AG09309 (cell line): ENCODE results near the gene PCAT7.

ENCODE experiments used
- DNase-seq: peaks from one replicate; pipeline ENCODE4 v3.0.0-alpha.2; 2010; ENCODE audit warnings: low read depth
- H3K4me3 ChIP-seq: 2 replicates; pipeline ENCODE4 v1.5.1; 2011; ENCODE audit warnings: mild to moderate bottlenecking, low read depth, low read length, moderate library complexity; ENCODE audit not compliant: control insufficient read depth
- CTCF ChIP-seq: IDR thresholded peaks from 2 replicates; pipeline ENCODE4 v1.5.1; 2011; ENCODE audit warnings: mild to moderate bottlenecking, low read depth, low read length, inconsistent platforms; ENCODE audit not compliant: insufficient read depth, control insufficient read depth; ENCODE audit errors: missing control alignments

The PCAT7 gene

GRCh38 chr9:94611638-94612068, 56.8 kb downstream of the PCAT7 start:
- H3K4me3 ChIP-seq = no peak overlapping the region
- no peak for DNase-seq
- TF ChIP-seq CTCF = no peak

GRCh38 chr9:94612071-94612470, 57.2 kb downstream of the PCAT7 start:
- DNase-seq = no peak
- no peak for TF ChIP-seq CTCF
- no peak overlapping the region for H3K4me3 ChIP-seq

DNA sequence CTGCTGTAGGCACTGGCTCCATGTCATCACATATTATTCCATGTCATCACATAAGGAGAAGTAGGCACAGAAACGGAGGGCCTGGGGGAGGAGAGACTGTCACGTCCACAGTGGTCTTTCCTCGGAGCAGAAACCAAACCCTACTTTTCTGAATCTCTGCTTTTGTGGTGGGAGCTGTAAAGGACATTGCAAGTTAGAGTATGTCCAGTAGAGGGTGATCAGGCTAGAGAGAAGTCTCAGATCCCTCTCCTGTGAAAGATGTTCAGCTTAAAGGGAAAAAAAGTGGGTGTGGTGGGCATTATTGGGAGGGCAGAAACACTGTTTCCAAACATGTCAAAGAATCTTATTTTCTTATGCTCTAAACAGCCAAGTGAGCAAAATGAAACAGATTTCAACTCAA, 58.1 kb downstream of the PCAT7 start:
- peak; percentile 19 for TF ChIP-seq CTCF
- no peak for DNase-seq
- H3K4me3 ChIP-seq = no peak overlapping the region

- DNase-seq = no peak
- TF ChIP-seq CTCF = no peak
- no peak overlapping the region for H3K4me3 ChIP-seq
Observed at GRCh38 chr9:94619026-94619425, 64.1 kb downstream of the PCAT7 start.
